A673 (cell line): ENCODE data around the gene CCM2. TPM values are rescaled to one million over a fixed set of nuclear protein-coding genes. Genes with fewer than 3 reads are reported as not detected.

Source experiments
- BruUV-seq: library from RNA; stranded (reverse); fragments of 400-500 nt; replicated peaks from 2 replicates; lab custom pipeline; 2021; lab: Mats Ljungman, UMichigan
- CTCF ChIA-PET: fragments of 300-600 bp; sonication (Branson Sonifier 250); formaldehyde crosslinking; loops from one replicate; lab custom pipeline; 2022; ENCODE audit warnings: antibody characterized with exemption; lab: Charles Lee
- POLR2A ChIA-PET: fragments of 300-600 bp; sonication (Branson Sonifier 250); formaldehyde crosslinking; loops from one replicate; lab custom pipeline; 2022; ENCODE audit warnings: antibody characterized with exemption; ENCODE audit not compliant: low non-redundant PET; lab: Charles Lee
- DNase-seq: peaks from one replicate; pipeline ENCODE4 v3.0.0-alpha.2; 2015; ENCODE audit warnings: low spot score
- H3K27ac ChIP-seq: fragments of 200-600 bp; sonication (generic); 2 replicates; pipeline ENCODE4 v1.5.1; 2016; ENCODE audit warnings: mixed run types, low read depth, mild to moderate bottlenecking, mixed read lengths, antibody characterized with exemption, low read length; ENCODE audit not compliant: poor library complexity, severe bottlenecking
- H3K27me3 ChIP-seq: fragments of 200-600 bp; sonication (generic); replicated peaks from 2 replicates; pipeline ENCODE4 v1.6.1; 2017; ENCODE audit warnings: mixed run types, low read depth, mild to moderate bottlenecking, mixed read lengths, antibody characterized with exemption, low read length; ENCODE audit not compliant: insufficient read depth, poor library complexity
- H3K36me3 ChIP-seq: fragments of 200-600 bp; sonication (generic); 2 replicates; pipeline ENCODE4 v1.6.1; 2016; ENCODE audit warnings: mixed run types, mild to moderate bottlenecking, mixed read lengths, antibody characterized with exemption, low read length; ENCODE audit not compliant: insufficient read depth, poor library complexity, severe bottlenecking
- H3K4me1 ChIP-seq: fragments of 200-600 bp; sonication (generic); 2 replicates; pipeline ENCODE4 v1.6.1; 2017; ENCODE audit warnings: mixed run types, mild to moderate bottlenecking, mixed read lengths, antibody characterized with exemption, low read length; ENCODE audit not compliant: insufficient read depth, poor library complexity, severe bottlenecking
- H3K4me3 ChIP-seq: fragments of 200-600 bp; sonication (generic); 2 replicates; pipeline ENCODE4 v1.5.1; 2016; ENCODE audit warnings: low read depth, mixed run types, mild to moderate bottlenecking, mixed read lengths, low read length; ENCODE audit not compliant: poor library complexity, severe bottlenecking
- H3K9me3 ChIP-seq: fragments of 200-600 bp; sonication (generic); 2 replicates; pipeline ENCODE4 v1.6.1; 2016; ENCODE audit warnings: mixed run types, low read depth, mild to moderate bottlenecking, mixed read lengths, antibody characterized with exemption, low read length; ENCODE audit not compliant: poor library complexity, severe bottlenecking
- EZH2 ChIP-seq: fragments of 200-600 bp; sonication (generic); IDR thresholded peaks from 2 replicates; pipeline ENCODE4 v1.6.1; 2017; ENCODE audit warnings: borderline replicate concordance, low read depth, mild to moderate bottlenecking, mixed read lengths, antibody characterized with exemption, low read length; ENCODE audit not compliant: poor library complexity, severe bottlenecking
- intact Hi-C: fragments of 100-400 bp; cut with micrococcal nuclease; formaldehyde crosslinking; loops from one replicate; pipeline ENCODE4 v1.10.0; 2022; ENCODE audit not compliant: unreplicated experiment
- total RNA-seq: library from RNA; stranded (reverse); gene quantifications from 2 replicates; pipeline ENCODE4 v1.2.3, GENCODE V29; 2021
- TF ChIP-seq, protein P1 (sequence below): fragments of 300-800, 200-600 bp; sonication (generic); conservative IDR thresholded peaks from 2 replicates; pipeline ENCODE4 v1.5.1; 2017; ENCODE audit warnings: low read depth, mild to moderate bottlenecking, antibody characterized with exemption, low read length, moderate library complexity, mixed read lengths

The CCM2 gene
- total RNA-seq, 1 experiment from 2014 or later: 35.2 TPM

GRCh38 chr7:45036796-45037195 lies 36.8 kb downstream of the CCM2 start:
- intact Hi-C loops: no loop called here
- CTCF ChIA-PET: no interaction called here
- peaks cover 8% of the 10 kb centered on the region for H3K36me3 ChIP-seq
- POLR2A ChIA-PET: no interaction called here
- H3K27me3 ChIP-seq: no peaks in the 10 kb centered on the region
- no peak overlapping the region for H3K27ac ChIP-seq
- BruUV-seq: no TSS peak
- no peak for TF ChIP-seq EZH2
- TF ChIP-seq, protein P1, sequence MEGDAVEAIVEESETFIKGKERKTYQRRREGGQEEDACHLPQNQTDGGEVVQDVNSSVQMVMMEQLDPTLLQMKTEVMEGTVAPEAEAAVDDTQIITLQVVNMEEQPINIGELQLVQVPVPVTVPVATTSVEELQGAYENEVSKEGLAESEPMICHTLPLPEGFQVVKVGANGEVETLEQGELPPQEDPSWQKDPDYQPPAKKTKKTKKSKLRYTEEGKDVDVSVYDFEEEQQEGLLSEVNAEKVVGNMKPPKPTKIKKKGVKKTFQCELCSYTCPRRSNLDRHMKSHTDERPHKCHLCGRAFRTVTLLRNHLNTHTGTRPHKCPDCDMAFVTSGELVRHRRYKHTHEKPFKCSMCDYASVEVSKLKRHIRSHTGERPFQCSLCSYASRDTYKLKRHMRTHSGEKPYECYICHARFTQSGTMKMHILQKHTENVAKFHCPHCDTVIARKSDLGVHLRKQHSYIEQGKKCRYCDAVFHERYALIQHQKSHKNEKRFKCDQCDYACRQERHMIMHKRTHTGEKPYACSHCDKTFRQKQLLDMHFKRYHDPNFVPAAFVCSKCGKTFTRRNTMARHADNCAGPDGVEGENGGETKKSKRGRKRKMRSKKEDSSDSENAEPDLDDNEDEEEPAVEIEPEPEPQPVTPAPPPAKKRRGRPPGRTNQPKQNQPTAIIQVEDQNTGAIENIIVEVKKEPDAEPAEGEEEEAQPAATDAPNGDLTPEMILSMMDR: no peak
- H3K4me3 ChIP-seq: no peak overlapping the region
- no peaks in the 10 kb centered on the region for H3K4me1 ChIP-seq
- no peaks in the 10 kb centered on the region for H3K9me3 ChIP-seq
- DNase-seq: no peak

- BruUV-seq: no TSS peak
- Histone ChIP-seq H3K27me3 (no peaks in the 10 kb centered on the region), H3K9me3 (no peaks in the 10 kb centered on the region), H3K27ac (no peak overlapping the region), H3K4me1 (no peaks in the 10 kb centered on the region), H3K36me3 (peaks cover 8% of the 10 kb centered on the region), H3K4me3 (no peak overlapping the region)
- POLR2A ChIA-PET: no interaction called here
- CTCF ChIA-PET: no interaction called here
- DNase-seq: no peak
- TF ChIP-seq, protein P1: no peak
- TF ChIP-seq EZH2: no peak
- intact Hi-C loops: no loop called here
These were observed 37.9 kb downstream of the CCM2 start for GRCh38 chr7:45037876-45038275.

GRCh38 chr7:45039106-45039505 lies 39.1 kb downstream of the CCM2 start:
- POLR2A ChIA-PET: no interaction called here
- Histone ChIP-seq H3K36me3 (peaks cover 8% of the 10 kb centered on the region), H3K9me3 (no peaks in the 10 kb centered on the region), H3K4me3 (no peak overlapping the region), H3K27me3 (no peaks in the 10 kb centered on the region), H3K27ac (no peak overlapping the region), H3K4me1 (no peaks in the 10 kb centered on the region)
- intact Hi-C loops: no loop called here
- CTCF ChIA-PET: no interaction called here
- BruUV-seq: no TSS peak
- no peak for TF ChIP-seq EZH2
- TF ChIP-seq, protein P1: no peak
- no peak for DNase-seq
